Coronary artery (tissue), 2 donors: ENCODE results near the gene SLC22A12.
A peak's percentile ranks its signal among the peaks of the same experiment; 100 is the strongest.

Experiments
- DNase-seq: peaks from one replicate; pipeline ENCODE4 v3.0.0-alpha.2; 2017; ENCODE audit warnings: low spot score
- H3K27ac ChIP-seq, 2 donors: fragments of 200-600 bp; sonication (generic); one replicate each; pipeline ENCODE4 v1.5.1; 2016 to 2019
- H3K4me3 ChIP-seq: fragments of 200-600 bp; sonication (generic); 2 replicates; pipeline ENCODE4 v1.5.1; 2016; ENCODE audit warnings: mild to moderate bottlenecking, moderate library complexity
- TF ChIP-seq, protein P1 (sequence below): fragments of 200-600 bp; sonication (generic); IDR thresholded peaks from one replicate; pipeline ENCODE4 v1.5.1; 2019; ENCODE audit warnings: antibody characterized with exemption

SLC22A12 gene

GRCh38 chr11:64611869-64612646 lies 21.0 kb downstream of the SLC22A12 start:
- DNase-seq = no peak
- no peak overlapping the region for H3K4me3 ChIP-seq
- H3K27ac ChIP-seq = no peak overlapping the region
- TF ChIP-seq, protein P1, sequence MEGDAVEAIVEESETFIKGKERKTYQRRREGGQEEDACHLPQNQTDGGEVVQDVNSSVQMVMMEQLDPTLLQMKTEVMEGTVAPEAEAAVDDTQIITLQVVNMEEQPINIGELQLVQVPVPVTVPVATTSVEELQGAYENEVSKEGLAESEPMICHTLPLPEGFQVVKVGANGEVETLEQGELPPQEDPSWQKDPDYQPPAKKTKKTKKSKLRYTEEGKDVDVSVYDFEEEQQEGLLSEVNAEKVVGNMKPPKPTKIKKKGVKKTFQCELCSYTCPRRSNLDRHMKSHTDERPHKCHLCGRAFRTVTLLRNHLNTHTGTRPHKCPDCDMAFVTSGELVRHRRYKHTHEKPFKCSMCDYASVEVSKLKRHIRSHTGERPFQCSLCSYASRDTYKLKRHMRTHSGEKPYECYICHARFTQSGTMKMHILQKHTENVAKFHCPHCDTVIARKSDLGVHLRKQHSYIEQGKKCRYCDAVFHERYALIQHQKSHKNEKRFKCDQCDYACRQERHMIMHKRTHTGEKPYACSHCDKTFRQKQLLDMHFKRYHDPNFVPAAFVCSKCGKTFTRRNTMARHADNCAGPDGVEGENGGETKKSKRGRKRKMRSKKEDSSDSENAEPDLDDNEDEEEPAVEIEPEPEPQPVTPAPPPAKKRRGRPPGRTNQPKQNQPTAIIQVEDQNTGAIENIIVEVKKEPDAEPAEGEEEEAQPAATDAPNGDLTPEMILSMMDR = no peak

- no peak overlapping the region for H3K27ac ChIP-seq
- no peak for DNase-seq
- TF ChIP-seq, protein P1 = no peak
- no peak overlapping the region for H3K4me3 ChIP-seq
These were observed 22.6 kb downstream of the SLC22A12 start for GRCh38 chr11:64613648-64614047.

- Histone ChIP-seq H3K4me3 (no peak overlapping the region), H3K27ac (no peak overlapping the region)
- TF ChIP-seq, protein P1 = no peak
- DNase-seq = no peak
These were observed 23.9 kb downstream of the SLC22A12 start for GRCh38 chr11:64614917-64615316.

DNA sequence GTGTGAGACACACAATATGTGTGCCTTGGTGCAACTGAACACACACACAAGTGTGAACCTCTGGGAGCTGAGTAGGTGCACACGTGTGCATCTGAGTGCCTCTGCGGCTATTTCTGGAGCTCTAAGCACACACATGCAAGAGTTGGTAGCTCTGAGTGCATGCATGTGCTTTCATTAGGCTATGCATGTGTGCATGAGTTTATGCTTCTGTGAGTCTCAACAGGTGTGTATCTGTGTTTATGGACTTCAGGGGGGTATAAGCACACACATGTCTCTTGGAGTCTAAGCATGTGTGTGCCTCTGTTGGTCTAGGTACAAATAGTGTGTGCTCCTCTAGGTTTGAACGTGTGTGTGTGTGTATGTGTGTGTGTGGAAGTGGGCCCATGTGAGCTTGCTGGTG lies 25.8 kb downstream of the SLC22A12 start:
- no peak for DNase-seq
- H3K4me3 ChIP-seq = no peak overlapping the region
- TF ChIP-seq, protein P1 = no peak
- H3K27ac ChIP-seq = no peak overlapping the region

DNA sequence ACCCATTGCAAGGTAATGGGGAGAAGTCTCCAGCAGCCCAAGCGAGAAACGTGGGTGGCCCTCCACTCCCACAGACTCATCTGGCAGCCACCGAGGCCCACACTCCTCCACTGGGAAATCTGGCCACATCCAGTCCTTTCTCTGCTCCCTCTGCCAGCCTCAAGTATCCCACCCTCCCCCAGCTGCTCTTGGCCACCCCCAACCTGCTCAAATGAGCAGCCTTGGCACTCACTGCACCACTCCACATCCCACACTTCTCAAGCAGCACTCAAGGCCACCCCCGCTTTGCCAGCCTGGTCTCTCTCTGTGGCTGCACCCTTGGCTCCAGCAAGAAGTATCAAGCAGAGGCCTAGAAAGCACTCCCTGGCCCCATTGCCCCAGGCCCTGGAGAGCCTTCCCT lies 28.2 kb downstream of the SLC22A12 start:
- TF ChIP-seq, protein P1 = no peak
- Histone ChIP-seq H3K27ac (peak overlapping the region in 1 of 2 donors; percentile 64), H3K4me3 (no peak overlapping the region)
- no peak for DNase-seq

- TF ChIP-seq, protein P1 = no peak
- no peak for DNase-seq
- Histone ChIP-seq H3K4me3 (no peak overlapping the region), H3K27ac (peak overlapping the region in 1 of 2 donors; percentile 64)
These were observed 28.9 kb downstream of the SLC22A12 start for GRCh38 chr11:64619811-64620380.

- Histone ChIP-seq H3K4me3 (no peak overlapping the region), H3K27ac (peak overlapping the region in 1 of 2 donors; percentile 64)
- no peak for DNase-seq
- TF ChIP-seq, protein P1 = no peak
These were observed 29.5 kb downstream of the SLC22A12 start for GRCh38 chr11:64620381-64620971.
